GM19099 (cell line): ENCODE data around the gene GSDMA.

Experiments used
- POLR2A ChIP-seq: IDR thresholded peaks from 3 replicates; pipeline ENCODE4 v1.6.1; 2011; ENCODE audit warnings: low read depth; ENCODE audit not compliant: insufficient read length; ENCODE audit errors: extremely low read depth

GSDMA gene

DNA sequence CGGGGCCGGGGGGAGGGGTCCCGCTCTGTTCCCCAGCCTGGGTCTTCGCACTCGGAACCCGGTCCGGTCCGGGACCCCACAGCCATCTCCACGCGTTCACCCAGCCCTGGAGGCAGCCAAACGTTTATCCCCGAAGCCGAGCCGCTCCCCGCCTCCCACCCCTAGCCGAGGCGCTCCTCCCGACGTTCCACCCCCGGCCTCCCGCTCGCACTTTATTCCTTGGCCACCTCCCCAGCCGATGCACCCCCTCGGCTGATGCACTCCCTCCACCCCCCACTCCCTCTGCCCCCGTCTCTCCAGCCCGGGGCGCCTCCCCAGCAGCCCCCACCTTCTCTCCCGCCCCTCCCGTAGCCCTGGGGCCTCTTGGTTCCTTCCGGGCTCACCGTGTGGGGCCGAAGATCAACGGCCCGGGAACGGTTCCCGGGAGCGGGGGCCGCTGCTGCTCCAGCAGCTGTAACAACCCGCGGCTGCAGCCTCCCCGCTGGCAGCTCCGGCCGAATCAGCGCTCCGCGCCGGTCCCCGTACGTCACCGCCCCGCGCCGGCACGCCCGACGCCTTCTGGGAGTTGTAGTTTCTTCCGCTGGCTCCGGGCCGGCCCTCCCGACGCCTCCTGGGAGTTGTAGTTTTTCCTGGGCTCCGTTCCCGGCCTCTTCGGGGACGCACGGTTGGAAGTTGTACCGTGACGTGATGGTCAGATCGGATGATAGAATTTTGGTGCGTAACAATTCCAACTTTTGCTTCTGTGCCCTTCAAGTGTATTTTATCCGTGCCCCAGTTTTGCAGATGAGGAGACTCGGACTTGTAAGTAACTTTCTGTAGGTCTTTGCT lies 35.5 kb upstream of the GSDMA start, which contains the start of the genes LRRC3C and ORMDL3:
TSS of gene LRRC3C (plus strand) at position 632 of the 828 bp plus-strand sequence. CDS start 13,792 bp downstream, outside the sequence.
TSS of gene ORMDL3 (minus strand) at position 501 of the 828 bp plus-strand sequence. CDS start 3,398 bp downstream, outside the sequence.
- TF ChIP-seq POLR2A: peak; percentile 78

DNA sequence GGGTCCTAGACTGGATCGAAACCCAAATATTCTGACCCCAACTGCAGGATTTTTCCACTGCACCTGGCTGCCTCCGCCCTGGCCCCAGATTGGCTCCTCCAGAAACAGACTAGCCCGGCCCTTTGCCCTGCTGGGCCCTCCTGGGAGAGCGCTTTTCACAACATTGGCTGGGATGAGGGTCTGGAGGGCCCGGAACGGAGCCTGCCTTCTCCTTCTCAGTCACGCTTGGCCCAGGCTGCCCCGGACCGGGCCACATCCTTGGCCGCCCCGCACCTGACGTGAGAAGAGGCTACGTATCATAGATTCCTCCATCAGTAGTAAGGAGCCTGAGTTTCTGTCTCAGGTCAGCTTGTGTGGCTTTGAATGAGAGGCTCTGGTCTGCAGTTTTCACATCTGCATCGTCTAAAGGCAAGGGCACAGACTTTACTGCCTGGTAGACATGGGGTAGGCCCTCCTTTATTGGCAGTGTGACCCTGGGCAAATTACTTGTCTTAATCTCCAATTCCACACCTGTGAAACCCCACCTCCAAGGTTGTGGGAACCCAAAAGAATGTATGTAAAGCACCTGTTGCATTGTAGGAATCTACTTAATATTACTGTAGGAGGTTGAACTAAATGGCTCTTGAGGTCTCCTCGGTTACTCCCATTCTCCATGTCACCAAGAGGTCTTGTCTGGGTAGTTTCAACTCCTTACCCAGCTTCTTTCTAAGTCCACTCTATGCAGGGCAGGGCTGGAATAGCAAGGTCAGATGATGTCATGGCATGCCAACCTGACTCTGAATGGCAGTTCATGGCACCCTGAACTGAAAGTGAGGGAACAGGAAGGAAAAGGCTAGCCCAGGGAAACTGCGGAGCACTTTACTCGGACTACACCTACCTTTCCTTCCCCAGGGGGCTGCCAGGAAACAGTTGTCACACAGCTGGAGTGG lies 34.6 kb upstream of the GSDMA start:
- no peak for TF ChIP-seq POLR2A

DNA sequence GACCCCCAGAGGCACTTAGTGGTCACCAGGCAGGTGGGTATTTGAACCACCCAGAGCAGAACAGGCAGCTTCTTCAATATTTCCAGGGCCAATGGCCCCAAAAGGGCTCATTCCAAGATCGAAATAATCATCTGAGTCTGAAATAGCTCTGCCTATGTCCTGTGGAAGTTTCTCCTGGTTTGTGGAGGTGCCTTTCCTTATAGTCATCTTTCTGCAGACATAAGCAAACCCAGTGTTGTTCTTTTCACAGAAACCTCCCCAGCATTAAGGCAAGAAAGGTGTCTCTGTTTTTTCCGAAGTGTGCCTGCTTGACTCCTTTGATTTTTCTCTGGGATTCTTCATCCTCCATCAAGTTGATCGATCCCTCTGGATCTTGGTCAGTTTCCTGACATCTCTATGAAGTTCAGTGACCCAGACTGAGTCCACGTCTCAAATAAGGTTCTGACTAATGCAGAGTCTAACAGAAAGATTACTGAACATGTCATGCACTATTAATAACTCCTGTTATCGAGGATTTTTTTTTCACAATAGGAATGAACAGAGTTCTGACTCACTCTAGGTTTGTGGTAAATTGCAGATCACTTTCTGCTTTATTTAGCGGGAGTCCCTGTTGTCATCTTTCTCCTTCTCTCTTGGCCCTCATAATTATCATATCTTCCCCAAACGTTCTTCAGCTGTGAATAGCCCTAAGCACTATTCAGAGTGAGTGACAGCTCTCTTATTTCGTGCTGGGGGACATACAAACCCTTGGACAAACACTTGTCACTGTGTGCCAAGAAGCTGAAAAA lies 33.8 kb upstream of the GSDMA start:
- TF ChIP-seq POLR2A: no peak

DNA sequence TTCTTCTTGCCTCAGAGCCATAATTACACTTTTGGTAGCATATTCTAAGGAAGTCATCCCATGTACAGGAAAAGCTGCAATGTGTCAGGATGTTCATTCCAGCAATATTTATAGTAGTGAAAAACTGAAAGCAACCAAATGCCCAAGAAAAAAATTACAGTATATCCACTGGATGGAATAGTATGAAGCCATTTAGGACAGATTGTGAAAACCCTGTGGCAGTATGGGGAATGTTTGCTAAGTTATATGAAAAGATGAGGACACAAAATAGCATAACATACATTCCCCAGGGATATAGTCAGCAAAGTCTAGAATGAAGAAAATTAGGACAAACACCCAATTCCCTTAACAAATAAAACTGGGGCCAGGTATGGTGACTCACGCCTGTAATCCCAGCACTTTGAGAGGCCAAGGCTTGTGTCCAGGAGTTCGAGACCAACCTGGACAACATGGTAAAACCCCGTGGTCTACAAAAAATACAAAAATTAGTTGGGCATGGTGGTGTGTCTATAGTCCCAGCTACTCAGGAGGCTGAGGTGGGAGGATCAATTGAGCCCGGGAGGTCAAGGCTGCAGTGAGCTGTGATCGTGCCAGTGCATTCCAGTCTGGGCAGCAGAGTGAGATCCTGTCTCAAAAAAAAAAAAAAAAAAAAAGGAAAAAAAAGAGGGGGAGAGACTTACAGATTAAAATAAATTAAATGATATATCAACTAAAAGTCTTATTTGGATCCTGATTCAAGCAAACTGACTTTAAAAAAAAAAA lies 33.0 kb upstream of the GSDMA start:
- TF ChIP-seq POLR2A: no peak

DNA sequence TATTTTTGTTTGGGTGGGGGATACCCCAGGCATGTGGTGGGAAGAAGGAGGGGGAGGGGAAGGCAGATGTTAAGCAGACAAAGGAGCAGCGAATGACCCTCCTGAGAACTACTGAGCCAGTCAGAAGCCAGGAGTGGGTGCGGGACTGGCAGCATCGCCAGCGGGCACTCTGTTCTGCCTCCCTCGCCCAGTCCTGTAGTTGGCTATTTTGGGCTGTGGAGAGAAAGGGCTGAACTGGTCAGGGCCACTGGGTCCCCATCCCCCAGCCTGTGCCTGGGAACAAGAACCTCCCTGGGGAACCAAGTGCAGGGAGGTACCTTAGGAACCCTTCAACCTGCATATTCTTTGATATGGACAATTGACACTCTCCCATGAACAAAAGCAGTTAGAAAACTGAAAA lies 28.9 kb upstream of the GSDMA start:
- TF ChIP-seq POLR2A: no peak

DNA sequence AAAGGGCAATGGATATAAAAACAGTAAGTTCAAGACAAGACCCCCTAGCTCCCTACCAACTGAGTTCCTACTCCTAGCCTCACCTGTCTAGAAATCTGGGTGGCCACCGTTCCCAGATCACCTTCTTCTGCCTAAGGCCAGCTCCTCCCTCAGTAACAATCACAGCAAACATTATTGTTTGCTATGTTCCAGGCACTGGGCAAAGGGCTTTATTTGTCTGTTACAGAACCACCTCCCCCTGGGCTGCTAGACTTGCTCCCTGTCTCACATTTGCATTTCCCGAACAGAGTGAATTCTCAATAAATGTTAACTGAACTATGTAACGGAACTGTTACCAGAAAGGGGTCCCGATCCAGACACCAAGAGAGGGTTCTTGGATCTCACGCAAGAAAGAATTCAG lies 28.5 kb upstream of the GSDMA start:
- no peak for TF ChIP-seq POLR2A

DNA sequence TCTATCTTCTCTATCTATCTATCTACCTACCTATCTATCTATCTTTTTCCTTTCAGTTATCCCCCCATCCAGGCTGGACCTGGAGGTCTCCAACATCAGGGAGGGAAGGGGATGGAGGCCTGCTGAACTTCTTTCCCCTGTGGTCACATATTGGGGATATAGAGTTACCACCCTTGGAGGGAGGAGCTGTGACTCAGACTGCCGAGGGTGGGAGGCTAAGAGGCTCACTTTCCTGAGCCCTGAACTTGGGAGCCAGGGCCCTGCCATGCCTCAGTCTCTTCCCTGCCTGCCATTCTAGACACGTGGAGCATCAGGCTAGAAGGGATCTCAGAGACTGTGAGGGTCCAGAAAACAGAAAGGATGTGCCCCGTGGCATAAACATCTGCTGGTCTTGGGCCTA lies 26.9 kb upstream of the GSDMA start:
- no peak for TF ChIP-seq POLR2A

DNA sequence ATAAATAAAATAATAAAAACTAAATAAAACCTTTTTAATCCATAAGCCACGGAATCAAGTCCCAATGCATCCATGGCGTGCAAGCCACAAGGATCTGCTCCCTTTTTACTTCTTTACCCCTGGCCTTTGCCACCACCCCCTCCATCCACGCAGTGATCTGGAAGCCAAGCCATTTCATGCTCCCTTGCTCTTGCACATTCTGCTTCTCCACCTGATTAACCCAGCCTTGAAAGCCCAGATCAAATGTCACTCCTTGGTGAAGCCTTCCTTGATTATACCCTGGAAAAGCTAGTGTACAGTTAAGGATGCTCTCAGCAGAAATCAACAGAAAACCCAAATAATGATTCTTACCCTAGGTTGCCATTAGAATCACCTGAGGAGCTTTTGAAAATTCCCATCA lies 25.4 kb upstream of the GSDMA start:
- TF ChIP-seq POLR2A: no peak

DNA sequence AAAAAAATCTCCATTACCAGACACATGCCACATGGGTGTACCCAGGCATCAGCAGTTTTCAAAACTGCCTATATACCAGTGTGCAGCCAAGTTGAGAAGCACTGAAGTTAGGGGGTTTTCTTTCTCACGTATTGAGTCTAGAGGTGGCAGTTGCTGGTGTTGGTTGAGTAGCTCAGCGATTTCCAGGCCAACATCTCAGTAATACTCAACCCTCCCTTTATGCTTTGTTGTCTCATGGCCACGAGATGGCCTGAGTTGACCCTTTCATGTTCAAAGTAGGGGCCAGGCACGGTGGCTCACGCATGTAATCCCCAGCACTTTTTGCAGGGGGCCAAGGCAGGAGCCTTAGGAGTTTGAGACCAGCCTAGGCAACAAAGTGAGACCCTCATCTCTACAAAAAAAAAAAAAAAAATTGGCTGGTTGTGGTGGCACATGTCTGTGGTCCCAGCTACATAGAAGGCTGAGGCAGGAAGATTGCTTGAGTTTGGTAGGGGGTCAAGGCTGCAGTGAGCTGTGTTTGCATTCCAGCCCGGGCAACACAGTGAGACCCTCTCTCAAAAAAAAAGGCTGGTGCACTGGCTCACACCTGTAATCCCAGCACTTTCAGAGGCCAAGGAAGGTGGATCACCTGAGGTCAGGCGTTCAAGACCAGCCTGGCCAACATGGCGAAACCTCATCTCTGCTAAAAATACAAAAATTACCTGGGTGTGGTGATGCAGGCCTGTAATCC lies 24.5 kb upstream of the GSDMA start:
- no peak for TF ChIP-seq POLR2A

DNA sequence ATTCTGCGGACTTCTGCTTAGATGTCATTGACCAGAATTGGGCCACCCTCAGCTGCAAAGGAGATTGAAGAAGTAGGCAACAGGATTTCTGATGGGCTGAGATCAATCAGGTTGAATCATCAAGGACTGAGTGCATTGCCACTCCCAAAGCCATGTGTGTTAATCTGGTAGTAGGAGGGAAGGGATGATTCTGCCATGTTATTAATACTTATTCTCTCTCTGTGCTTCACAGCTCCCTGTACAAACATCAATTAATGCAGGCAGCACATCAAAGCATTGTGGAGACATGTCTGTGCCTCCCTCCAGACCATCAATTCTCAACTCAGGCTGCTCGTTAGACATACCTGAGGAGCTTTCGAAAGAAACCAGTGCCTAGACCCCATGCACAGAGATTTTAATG lies 23.7 kb upstream of the GSDMA start:
- no peak for TF ChIP-seq POLR2A

DNA sequence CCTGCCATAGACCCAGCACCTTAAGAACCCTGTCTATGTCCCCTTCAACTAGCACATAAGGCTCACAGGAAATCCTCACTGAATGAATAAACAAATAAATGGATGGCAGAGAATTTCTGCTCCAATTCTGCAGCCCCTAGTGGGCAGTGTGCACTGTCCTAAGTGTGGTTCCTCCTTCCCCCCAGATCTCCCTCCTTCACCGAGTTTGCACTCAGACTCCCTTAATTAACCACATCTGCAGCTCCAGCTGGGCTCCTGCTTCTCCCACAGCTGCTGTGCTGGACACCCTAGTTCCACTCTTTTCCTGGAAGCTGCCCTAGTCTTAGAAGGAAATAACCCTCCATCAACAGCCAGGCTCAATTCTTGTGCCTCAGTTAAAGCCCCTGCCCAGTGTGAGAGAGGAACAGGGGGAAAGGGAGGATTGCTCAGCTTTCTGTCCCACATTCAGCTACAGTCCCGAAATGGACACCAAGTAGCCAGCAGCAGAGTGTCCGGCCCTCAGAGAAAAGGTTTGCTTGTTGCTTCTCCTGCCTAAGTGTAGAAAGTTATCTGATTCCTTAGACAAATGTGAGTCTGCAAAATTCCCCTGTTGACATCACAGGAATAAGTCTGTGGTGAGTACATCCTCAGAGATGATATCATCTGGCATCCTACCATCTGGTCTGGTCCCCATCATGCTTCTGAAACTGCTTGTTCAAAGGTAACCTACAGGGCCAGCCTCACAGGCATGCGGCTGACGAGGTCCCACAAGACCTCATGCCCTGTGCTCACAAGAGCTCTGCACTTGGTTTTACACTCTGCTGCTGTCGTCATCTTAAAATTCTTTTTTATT lies 23.0 kb upstream of the GSDMA start:
- TF ChIP-seq POLR2A: no peak

DNA sequence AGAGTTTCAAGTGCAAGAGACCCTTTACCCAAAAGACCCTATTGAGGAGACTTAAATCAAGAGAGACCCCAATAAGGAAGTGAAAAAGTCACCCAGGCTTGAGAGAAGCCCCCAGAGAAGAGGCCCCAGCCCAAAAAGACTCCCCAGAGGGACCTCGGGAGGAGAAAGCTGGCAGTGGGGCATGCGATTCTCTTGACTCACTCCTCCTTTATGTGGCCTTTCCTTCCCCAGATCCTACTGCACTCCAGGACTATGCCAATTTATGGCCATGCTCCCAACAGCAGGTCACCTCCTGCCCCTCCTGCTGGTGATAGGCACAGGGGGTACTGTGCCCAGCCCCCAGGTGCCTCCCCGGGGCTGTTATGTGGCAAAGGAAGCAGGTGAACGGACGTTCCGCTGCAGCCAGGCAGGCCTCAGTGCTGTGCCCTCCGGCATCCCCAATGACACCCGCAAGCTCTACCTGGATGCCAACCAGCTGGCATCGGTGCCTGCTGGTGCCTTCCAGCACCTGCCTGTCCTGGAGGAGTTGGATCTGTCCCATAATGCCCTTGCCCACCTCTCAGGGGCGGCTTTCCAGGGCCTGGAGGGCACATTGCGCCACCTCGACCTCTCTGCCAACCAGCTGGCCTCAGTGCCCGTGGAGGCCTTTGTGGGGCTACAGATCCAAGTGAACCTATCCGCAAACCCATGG lies 19.0 kb upstream of the GSDMA start:
- TF ChIP-seq POLR2A: no peak

DNA sequence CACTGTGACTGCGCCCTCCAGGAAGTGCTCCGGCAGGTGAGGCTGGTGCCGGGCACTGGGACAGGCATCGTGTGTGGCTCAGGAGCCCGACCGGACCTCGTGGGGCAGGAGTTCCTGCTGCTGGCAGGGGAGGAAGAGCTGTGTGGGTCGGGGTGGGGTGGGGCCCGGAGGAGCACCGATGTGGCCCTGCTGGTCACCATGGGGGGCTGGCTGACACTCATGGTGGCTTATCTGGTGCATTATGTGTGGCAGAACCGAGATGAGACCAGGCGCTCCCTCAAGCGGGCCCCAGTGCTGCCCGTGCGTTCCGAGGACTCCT lies 18.5 kb upstream of the GSDMA start:
- no peak for TF ChIP-seq POLR2A
